Osteocyte (in vitro differentiated cells): ENCODE results near the gene CCDC197. TPM values are rescaled to one million over a fixed set of nuclear protein-coding genes. Genes with fewer than 3 reads are reported as not detected.

Experiments used
- DNase-seq: peaks from one replicate; pipeline ENCODE4 v3.0.0; 2021; ENCODE audit warnings: mixed read lengths; ENCODE audit not compliant: unreplicated experiment; ENCODE audit errors: extremely low spot score
- H3K27ac Mint-ChIP-seq: one replicate; pipeline ENCODE4 v1.8.0; 2021; ENCODE audit warnings: mild to moderate bottlenecking, mixed read lengths; ENCODE audit not compliant: unreplicated experiment
- H3K27me3 Mint-ChIP-seq: one replicate; pipeline ENCODE4 v1.8.0; 2021; ENCODE audit warnings: mixed read lengths; ENCODE audit not compliant: unreplicated experiment
- H3K36me3 Mint-ChIP-seq: one replicate; pipeline ENCODE4 v1.8.0; 2021; ENCODE audit warnings: mixed read lengths; ENCODE audit not compliant: unreplicated experiment
- H3K4me1 Mint-ChIP-seq: one replicate; pipeline ENCODE4 v1.8.0; 2021; ENCODE audit warnings: mixed read lengths; ENCODE audit not compliant: unreplicated experiment
- H3K4me3 Mint-ChIP-seq: one replicate; pipeline ENCODE4 v1.8.0; 2021; ENCODE audit warnings: mild to moderate bottlenecking, moderate library complexity, mixed read lengths; ENCODE audit not compliant: unreplicated experiment
- H3K9me3 Mint-ChIP-seq: one replicate; pipeline ENCODE4 v1.8.0; 2021; ENCODE audit warnings: mixed read lengths; ENCODE audit not compliant: unreplicated experiment
- CTCF ChIP-seq: fragments of 200-600 bp; sonication (generic); IDR thresholded peaks from 2 replicates; pipeline ENCODE4 v1.5.0; 2021; ENCODE audit warnings: antibody characterized with exemption, mild to moderate bottlenecking, moderate library complexity
- total RNA-seq: library from RNA; stranded (reverse); gene quantifications from 2 replicates; pipeline ENCODE4 v1.2.1, GENCODE V29; 2021

Gene CCDC197
- total RNA-seq, 1 donor from 2014 or later = not detected

- H3K4me1 Mint-ChIP-seq = no peaks in the 10 kb centered on the region
- peak; percentile 51 for TF ChIP-seq CTCF
- H3K9me3 Mint-ChIP-seq = no peaks in the 10 kb centered on the region
- H3K27ac Mint-ChIP-seq = no peak overlapping the region
- H3K4me3 Mint-ChIP-seq = no peak overlapping the region
- peak; percentile 53 for DNase-seq
- no peaks in the 10 kb centered on the region for H3K27me3 Mint-ChIP-seq
- peaks cover 52% of the 10 kb centered on the region for H3K36me3 Mint-ChIP-seq
These were observed 54.0 kb downstream of the CCDC197 start for GRCh38 chr14:94051115-94051514.

GRCh38 chr14:94051779-94052178 lies 54.7 kb downstream of the CCDC197 start:
- H3K27me3 Mint-ChIP-seq = no peaks in the 10 kb centered on the region
- peak; percentile 68 for DNase-seq
- H3K27ac Mint-ChIP-seq = no peak overlapping the region
- no peaks in the 10 kb centered on the region for H3K9me3 Mint-ChIP-seq
- H3K4me3 Mint-ChIP-seq = no peak overlapping the region
- TF ChIP-seq CTCF = no peak
- H3K36me3 Mint-ChIP-seq = peaks cover 56% of the 10 kb centered on the region
- no peaks in the 10 kb centered on the region for H3K4me1 Mint-ChIP-seq

- Mint-ChIP-seq H3K9me3 (no peaks in the 10 kb centered on the region), H3K36me3 (peaks cover 59% of the 10 kb centered on the region), H3K27me3 (no peaks in the 10 kb centered on the region), H3K4me3 (no peak overlapping the region), H3K4me1 (no peaks in the 10 kb centered on the region), H3K27ac (no peak overlapping the region)
- TF ChIP-seq CTCF = no peak
- peak; percentile 23 for DNase-seq
These were observed 55.1 kb downstream of the CCDC197 start for GRCh38 chr14:94052199-94052598.

- no peaks in the 10 kb centered on the region for H3K9me3 Mint-ChIP-seq
- peak; percentile 73 for DNase-seq
- no peaks in the 10 kb centered on the region for H3K27me3 Mint-ChIP-seq
- peaks cover 61% of the 10 kb centered on the region for H3K36me3 Mint-ChIP-seq
- H3K4me1 Mint-ChIP-seq = no peaks in the 10 kb centered on the region
- no peak for TF ChIP-seq CTCF
- no peak overlapping the region for H3K27ac Mint-ChIP-seq
- no peak overlapping the region for H3K4me3 Mint-ChIP-seq
These were observed 55.6 kb downstream of the CCDC197 start for GRCh38 chr14:94052662-94053061.

- no peak for TF ChIP-seq CTCF
- no peak overlapping the region for H3K4me3 Mint-ChIP-seq
- H3K27me3 Mint-ChIP-seq = no peaks in the 10 kb centered on the region
- peak; percentile 23 for DNase-seq
- peaks cover 69% of the 10 kb centered on the region for H3K36me3 Mint-ChIP-seq
- no peaks in the 10 kb centered on the region for H3K9me3 Mint-ChIP-seq
- no peak overlapping the region for H3K27ac Mint-ChIP-seq
- H3K4me1 Mint-ChIP-seq = no peaks in the 10 kb centered on the region
These were observed 57.3 kb downstream of the CCDC197 start for GRCh38 chr14:94054401-94054800.
